ENCODE data around the gene RUBCN. TPM values are rescaled to one million over a fixed set of nuclear protein-coding genes. Genes with fewer than 3 reads are reported as not detected.
"Not testable (repeated sequence)": the region's sequence is repeated elsewhere in the genome, so short reads cannot be mapped to it uniquely, and the experiment has no call there.

Gene RUBCN
- total RNA-seq, 2 donors from 2014 or later, result 40.2 to 41.7 TPM

- Mint-ChIP-seq H3K27me3 (no peaks in the 10 kb centered on the region), H3K4me3 (peak overlapping the region; percentile 98)
- DNase-seq, result peak in 1 of 3 donors; percentile 46
Measured at GRCh38 chr3:197749315-197749600, 12.6 kb upstream of the RUBCN start.

GRCh38 chr3:197748597-197749314 lies 12.1 kb upstream of the RUBCN start:
- DNase-seq (no peak), ATAC-seq (no peak)
- Mint-ChIP-seq H3K36me3 (ENCODE audit: low read depth) (no peaks in the 10 kb centered on the region), H3K27me3 (no peaks in the 10 kb centered on the region), H3K27ac (peak overlapping the region; percentile 96), H3K4me3 (peak overlapping the region; percentile 98), H3K4me1 (peaks cover 32% of the 10 kb centered on the region)
- no peaks in the 10 kb centered on the region for H3K9me3 ChIP-seq (ENCODE audit: control insufficient read depth, low read length, poor library complexity, severe bottlenecking)

More at GRCh38 chr3:197749315-197749600, 12.6 kb upstream of the RUBCN start:
- Mint-ChIP-seq H3K27ac (peak overlapping the region; percentile 96), H3K4me1 (peaks cover 36% of the 10 kb centered on the region), H3K36me3 (ENCODE audit: low read depth) (no peaks in the 10 kb centered on the region)
- no peaks in the 10 kb centered on the region for H3K9me3 ChIP-seq (ENCODE audit: control insufficient read depth, low read length, poor library complexity, severe bottlenecking)
- ATAC-seq, result peak; percentile 69

- H3K4me1 Mint-ChIP-seq, result peaks cover 24% of the 10 kb centered on the region
- H3K36me3 Mint-ChIP-seq (ENCODE audit: low read depth), result peaks cover 3% of the 10 kb centered on the region
- ATAC-seq, result no peak
- no peak overlapping the region for H3K4me3 Mint-ChIP-seq
- DNase-seq, result no peak
- no peak overlapping the region for H3K27ac Mint-ChIP-seq
- no peaks in the 10 kb centered on the region for H3K9me3 ChIP-seq (ENCODE audit: control insufficient read depth, low read length, poor library complexity, severe bottlenecking)
- no peaks in the 10 kb centered on the region for H3K27me3 Mint-ChIP-seq
Measured at GRCh38 chr3:197746801-197747237, 10.1 kb upstream of the RUBCN start.

- peaks cover 3% of the 10 kb centered on the region for H3K36me3 Mint-ChIP-seq (ENCODE audit: low read depth)
- peaks cover 22% of the 10 kb centered on the region for H3K4me1 Mint-ChIP-seq
- H3K4me3 Mint-ChIP-seq, result no peak overlapping the region
- DNase-seq, result no peak
- H3K27ac Mint-ChIP-seq, result no peak overlapping the region
- ATAC-seq, result no peak
- no peaks in the 10 kb centered on the region for H3K9me3 ChIP-seq (ENCODE audit: control insufficient read depth, low read length, poor library complexity, severe bottlenecking)
- H3K27me3 Mint-ChIP-seq, result no peaks in the 10 kb centered on the region
Measured at GRCh38 chr3:197746209-197746608, 9.5 kb upstream of the RUBCN start.

GRCh38 chr3:197742787-197743186 lies 6.1 kb upstream of the RUBCN start:
- H3K4me1 Mint-ChIP-seq, result peaks cover 7% of the 10 kb centered on the region
- H3K27ac Mint-ChIP-seq, result no peak overlapping the region
- H3K27me3 Mint-ChIP-seq, result no peaks in the 10 kb centered on the region
- ATAC-seq (no peak), DNase-seq (no peak)
- H3K9me3 ChIP-seq (ENCODE audit: control insufficient read depth, low read length, poor library complexity, severe bottlenecking), result no peaks in the 10 kb centered on the region
- H3K4me3 Mint-ChIP-seq, result no peak overlapping the region
- H3K36me3 Mint-ChIP-seq (ENCODE audit: low read depth), result peaks cover 3% of the 10 kb centered on the region

GRCh38 chr3:197737749-197738462 lies 1.2 kb upstream of the RUBCN start:
- H3K4me1 Mint-ChIP-seq, result peaks cover 27% of the 10 kb centered on the region
- H3K9me3 ChIP-seq (ENCODE audit: control insufficient read depth, low read length, poor library complexity, severe bottlenecking), result no peaks in the 10 kb centered on the region
- no peaks in the 10 kb centered on the region for H3K27me3 Mint-ChIP-seq
- peak overlapping the region; percentile 99 for H3K4me3 Mint-ChIP-seq
- H3K36me3 Mint-ChIP-seq (ENCODE audit: low read depth), result peaks cover 4% of the 10 kb centered on the region
- DNase-seq, result no peak
- ATAC-seq, result no peak
- H3K27ac Mint-ChIP-seq, result peak overlapping the region; percentile 97

GRCh38 chr3:197737319-197737649 lies 580 bp upstream of the RUBCN start:
- Mint-ChIP-seq H3K27ac (peak overlapping the region; percentile 97), H3K36me3 (ENCODE audit: low read depth) (peaks cover 4% of the 10 kb centered on the region), H3K27me3 (no peaks in the 10 kb centered on the region), H3K4me1 (peaks cover 27% of the 10 kb centered on the region), H3K4me3 (peak overlapping the region; percentile 99)
- no peak for ATAC-seq
- H3K9me3 ChIP-seq (ENCODE audit: control insufficient read depth, low read length, poor library complexity, severe bottlenecking), result no peaks in the 10 kb centered on the region
- no peak for DNase-seq

- Mint-ChIP-seq H3K36me3 (ENCODE audit: low read depth) (peaks cover 4% of the 10 kb centered on the region), H3K4me1 (peaks cover 30% of the 10 kb centered on the region), H3K4me3 (peak overlapping the region; percentile 99), H3K27me3 (no peaks in the 10 kb centered on the region), H3K27ac (peak overlapping the region; percentile 83)
- ATAC-seq (no peak), DNase-seq (peak; percentile 15 to 21 (median 20))
- no peaks in the 10 kb centered on the region for H3K9me3 ChIP-seq (ENCODE audit: control insufficient read depth, low read length, poor library complexity, severe bottlenecking)
Measured at GRCh38 chr3:197736010-197736490, 654 bp downstream of the RUBCN start.

- Mint-ChIP-seq H3K36me3 (ENCODE audit: low read depth) (peaks cover 4% of the 10 kb centered on the region), H3K4me3 (peak overlapping the region; percentile 49), H3K27ac (peak overlapping the region; percentile 37), H3K27me3 (no peaks in the 10 kb centered on the region), H3K4me1 (peaks cover 38% of the 10 kb centered on the region)
- H3K9me3 ChIP-seq (ENCODE audit: control insufficient read depth, low read length, poor library complexity, severe bottlenecking), result no peaks in the 10 kb centered on the region
- ATAC-seq (no peak), DNase-seq (no peak)
Measured at GRCh38 chr3:197734667-197735318, 1.9 kb downstream of the RUBCN start.

- no peak for ATAC-seq
- Mint-ChIP-seq H3K4me3 (no peak overlapping the region), H3K4me1 (peaks cover 44% of the 10 kb centered on the region)
Measured at GRCh38 chr3:197733042-197733441, 3.7 kb downstream of the RUBCN start.

GRCh38 chr3:197731483-197731882 lies 5.2 kb downstream of the RUBCN start:
- peaks cover 38% of the 10 kb centered on the region for H3K4me1 Mint-ChIP-seq
- ATAC-seq; H3K4me3 Mint-ChIP-seq; H3K36me3 Mint-ChIP-seq (ENCODE audit: low read depth); H3K27me3 Mint-ChIP-seq; H3K27ac Mint-ChIP-seq; DNase-seq; H3K9me3 ChIP-seq (ENCODE audit: control insufficient read depth, low read length, poor library complexity, severe bottlenecking): not testable (repeated sequence)

More at GRCh38 chr3:197733042-197733441, 3.7 kb downstream of the RUBCN start:
- DNase-seq, result no peak
- Mint-ChIP-seq H3K36me3 (ENCODE audit: low read depth) (peaks cover 4% of the 10 kb centered on the region), H3K27me3 (no peaks in the 10 kb centered on the region), H3K27ac (no peak overlapping the region)
- H3K9me3 ChIP-seq (ENCODE audit: control insufficient read depth, low read length, poor library complexity, severe bottlenecking), result no peaks in the 10 kb centered on the region

GRCh38 chr3:197730770-197731169 lies 5.9 kb downstream of the RUBCN start:
- DNase-seq; H3K36me3 Mint-ChIP-seq (ENCODE audit: low read depth); H3K27me3 Mint-ChIP-seq; H3K4me3 Mint-ChIP-seq; ATAC-seq; H3K9me3 ChIP-seq (ENCODE audit: control insufficient read depth, low read length, poor library complexity, severe bottlenecking): not testable (repeated sequence)
- H3K4me1 Mint-ChIP-seq, result peaks cover 33% of the 10 kb centered on the region
- H3K27ac Mint-ChIP-seq, result peak overlapping the region; percentile 81

GRCh38 chr3:197730200-197730599 lies 6.5 kb downstream of the RUBCN start:
- no peak for DNase-seq
- no peaks in the 10 kb centered on the region for H3K36me3 Mint-ChIP-seq (ENCODE audit: low read depth)
- no peak overlapping the region for H3K4me3 Mint-ChIP-seq
- peak overlapping the region; percentile 81 for H3K27ac Mint-ChIP-seq
- H3K9me3 ChIP-seq (ENCODE audit: control insufficient read depth, low read length, poor library complexity, severe bottlenecking), result no peaks in the 10 kb centered on the region
- peaks cover 28% of the 10 kb centered on the region for H3K4me1 Mint-ChIP-seq
- H3K27me3 Mint-ChIP-seq, result no peaks in the 10 kb centered on the region
- peak; percentile 70 for ATAC-seq

Data from T-helper 17 cell (primary cell).